Measurements from ENCODE around the gene TEX54.
"Not testable (repeated sequence)": the region's sequence is repeated elsewhere in the genome, so short reads cannot be mapped to it uniquely, and the experiment has no call there.

Gene TEX54

GRCh38 chr11:62835336-62835735 is 2.7 kb upstream of the TEX54 start:
- no peak for DNase-seq (ENCODE audit: low read depth in 3 of 3)

- peak; percentile 99 to 100 (median 100) for DNase-seq (ENCODE audit: low read depth in 3 of 3)
Measured at GRCh38 chr11:62831520-62832335, 913 bp downstream of the TEX54 start, which contains the start of gene STX5. TSS of gene STX5 (minus strand) at chr11:62832051. CDS start at chr11:62831243, 808 bp downstream.

- DNase-seq (ENCODE audit: low read depth in 3 of 3) = no peak
Measured at GRCh38 chr11:62830904-62831519, 1.6 kb downstream of the TEX54 start.

DNA sequence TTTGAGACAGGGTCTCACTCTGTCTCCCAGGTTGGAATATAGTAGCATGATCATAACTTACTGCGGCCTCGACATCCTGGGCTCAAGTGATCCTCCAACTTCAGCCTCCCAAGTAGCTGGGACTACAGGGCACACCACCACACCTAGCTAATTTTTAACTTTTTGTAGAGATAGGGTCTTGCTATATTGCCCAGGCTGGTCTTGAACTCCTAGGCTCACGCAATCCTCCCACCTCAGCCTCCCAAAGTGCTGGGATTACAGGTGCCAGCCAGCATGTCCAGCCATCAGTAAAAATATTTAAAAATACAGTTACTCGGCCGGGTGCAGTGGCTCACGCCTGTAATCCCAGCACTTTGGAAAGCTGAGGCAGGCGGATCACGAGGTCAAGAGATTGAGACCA is 4.5 kb downstream of the TEX54 start:
- not testable (repeated sequence) for DNase-seq (ENCODE audit: low read depth in 3 of 3)

DNA sequence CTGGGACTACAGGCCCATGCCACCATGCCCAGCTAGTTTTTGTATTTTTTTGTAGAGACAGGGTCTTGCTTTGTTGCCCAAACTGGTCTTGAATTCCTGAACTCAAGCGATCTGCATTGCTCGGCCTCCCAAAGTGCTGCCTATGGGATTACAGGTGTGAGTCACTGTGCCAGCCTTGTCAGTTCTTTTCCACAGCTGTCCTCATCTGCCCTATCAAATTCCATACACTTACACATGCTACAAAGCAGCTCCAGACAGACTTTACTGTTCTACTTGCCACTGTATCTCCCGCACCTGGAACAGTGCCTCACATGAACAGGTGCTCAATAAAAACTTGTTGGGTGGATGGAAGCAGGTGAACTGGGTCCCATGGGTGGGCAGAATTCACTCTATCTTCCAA is 9.0 kb downstream of the TEX54 start:
- no peak for DNase-seq (ENCODE audit: low read depth in 3 of 3)

DNA sequence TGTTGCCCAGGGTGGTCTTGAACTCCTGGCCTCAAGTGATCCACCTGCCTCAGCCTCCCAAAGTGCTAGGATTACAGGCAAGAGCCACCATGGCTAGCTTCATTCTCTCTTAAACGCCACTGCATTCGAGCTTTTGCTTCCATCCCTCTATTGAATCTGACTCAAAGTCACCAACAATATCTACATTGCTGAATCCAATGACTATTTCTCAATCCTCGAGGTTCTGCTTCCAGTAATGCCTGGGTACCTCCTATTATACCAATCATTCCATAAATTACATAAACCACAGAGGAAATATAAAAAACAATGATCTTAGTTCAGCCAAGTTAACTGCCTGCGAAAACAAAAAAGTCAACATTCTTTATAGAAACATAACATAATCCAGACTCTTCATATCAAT is 15.5 kb downstream of the TEX54 start:
- DNase-seq (ENCODE audit: low read depth in 3 of 3) = no peak

DNA sequence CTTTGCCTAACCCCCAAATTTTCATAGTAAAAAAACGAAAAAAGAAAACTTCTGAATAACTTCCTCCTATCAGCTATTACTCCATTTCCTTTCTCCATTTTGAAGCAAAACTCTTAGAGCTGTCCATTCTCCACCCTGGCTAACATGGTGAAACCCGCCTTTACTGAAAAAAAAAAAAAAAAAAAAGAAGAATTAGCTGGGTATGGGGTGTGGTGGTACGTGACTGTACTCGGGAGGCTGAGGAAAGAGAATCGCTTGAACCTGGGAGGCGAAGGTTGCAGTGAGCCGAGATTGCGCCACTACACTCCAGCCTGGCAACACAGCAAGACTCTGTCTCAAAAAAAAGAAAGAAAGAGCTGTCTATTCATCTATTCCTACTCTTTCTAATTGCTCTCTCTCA is 16.1 kb downstream of the TEX54 start:
- DNase-seq (ENCODE audit: low read depth in 3 of 3) = no peak

GRCh38 chr11:62811659-62812058 is 21.0 kb downstream of the TEX54 start:
- no peak for DNase-seq (ENCODE audit: low read depth in 3 of 3)

DNA sequence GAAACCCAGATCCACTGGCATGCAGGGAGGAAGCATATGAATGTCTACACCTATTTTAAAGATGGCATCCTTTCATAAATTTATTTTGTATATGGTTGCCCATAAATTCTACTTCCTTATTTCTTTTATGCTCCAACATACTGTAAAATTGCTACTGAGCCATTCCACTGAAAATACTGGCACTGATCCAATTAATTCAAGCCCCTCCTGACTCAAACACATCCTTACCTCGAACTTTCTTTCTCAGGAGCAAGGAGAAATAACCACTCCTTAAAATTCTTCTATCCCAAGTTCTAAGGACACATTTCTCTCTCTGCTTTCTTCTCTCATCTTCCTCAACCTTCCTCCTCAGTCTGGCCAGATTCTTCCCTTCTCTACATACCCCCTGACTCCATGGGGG is 21.9 kb downstream of the TEX54 start:
- DNase-seq (ENCODE audit: low read depth in 3 of 3) = no peak

DNA sequence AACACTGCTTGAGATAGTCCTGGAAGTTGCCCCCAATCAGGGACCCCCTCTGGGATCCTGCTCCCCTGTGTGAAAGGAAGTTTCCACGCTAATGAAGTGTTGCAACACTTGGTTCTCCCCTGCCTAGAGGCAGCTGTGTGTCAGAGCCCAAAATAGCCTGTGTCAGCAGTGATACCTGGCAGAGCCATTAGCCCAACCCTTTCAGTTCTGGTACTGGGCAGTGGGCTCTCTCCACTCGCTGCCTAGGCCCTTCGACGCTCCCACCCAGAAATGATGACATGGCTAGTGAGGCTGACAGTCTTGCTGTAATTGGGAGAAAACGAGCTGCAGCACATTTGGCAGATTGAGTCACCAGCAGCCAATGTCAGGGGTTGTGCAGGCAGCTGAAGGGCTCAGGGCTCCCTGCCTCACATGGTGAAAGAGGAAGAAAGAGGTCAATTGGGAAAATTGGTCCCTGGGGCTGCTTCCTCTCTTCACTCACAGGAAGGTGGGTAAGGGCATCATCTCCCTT is 26.0 kb downstream of the TEX54 start:
- DNase-seq (ENCODE audit: low read depth in 3 of 3) = no peak

DNA sequence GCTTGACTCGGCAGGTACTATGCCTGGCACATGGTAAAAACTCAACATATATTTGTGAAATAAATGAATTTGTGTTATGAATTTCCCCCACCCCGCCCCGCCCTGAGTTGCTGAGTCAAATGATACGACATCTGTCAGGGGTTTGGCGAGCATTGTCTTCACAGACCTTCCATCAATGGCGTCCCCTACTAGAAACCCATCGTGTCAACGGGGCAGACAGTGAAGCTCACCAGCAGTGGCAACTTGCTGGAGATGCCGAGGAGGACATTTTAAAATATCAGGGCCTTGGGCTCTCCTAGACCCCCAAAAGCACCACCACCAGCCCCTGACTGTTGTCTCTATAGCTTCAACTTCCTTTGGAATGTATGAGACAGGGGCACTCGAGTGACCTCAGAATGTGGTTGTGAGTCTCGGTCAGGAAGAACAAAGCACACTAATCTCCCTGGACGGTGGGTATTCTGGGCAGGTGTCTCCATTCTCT is 26.6 kb downstream of the TEX54 start:
- peak in 2 of 3 experiments; percentile 18 to 22 for DNase-seq (ENCODE audit: low read depth in 3 of 3)

DNA sequence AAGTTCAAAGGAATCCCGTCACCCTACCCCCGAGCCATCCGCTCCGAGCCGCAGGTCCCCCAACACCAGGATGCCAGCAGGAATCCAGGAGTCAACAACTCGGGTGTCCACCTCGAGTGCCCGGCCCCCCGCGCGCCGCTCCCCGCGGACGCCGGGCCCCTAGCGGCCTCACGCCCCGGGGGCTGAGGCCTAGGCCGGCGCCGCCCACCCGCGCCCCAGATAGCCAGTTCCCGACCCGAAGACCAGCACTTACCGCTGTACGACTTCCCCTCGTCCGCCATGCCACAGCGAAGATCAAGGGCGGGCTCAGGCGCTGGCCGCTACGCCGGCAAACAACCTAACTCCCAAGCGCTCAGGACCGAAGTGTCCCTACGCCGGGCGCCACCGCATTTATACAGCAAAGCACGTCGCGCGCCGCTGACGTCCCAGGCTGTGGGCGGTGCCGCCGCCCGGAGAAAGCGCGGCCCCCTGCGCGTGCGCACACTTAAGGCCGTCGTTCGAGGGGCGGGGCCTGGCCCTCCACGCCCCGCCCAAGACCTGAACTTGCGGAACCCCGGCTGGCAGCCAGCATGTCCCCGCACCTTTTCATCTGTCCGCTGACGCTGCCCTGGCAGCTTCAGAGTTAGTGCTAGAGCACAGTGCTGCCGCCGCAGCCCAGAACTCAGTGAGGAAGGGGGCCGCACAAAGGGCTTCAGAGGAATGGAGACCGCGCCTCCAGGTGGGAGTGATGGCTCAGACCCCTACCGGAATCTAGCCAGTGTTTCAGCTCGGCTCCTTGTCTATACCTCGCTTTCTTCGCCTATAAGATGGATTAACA is 27.4 kb downstream of the TEX54 start, which contains the start of gene NXF1:
Gene NXF1, minus strand, starts transcription at position 365 of the 817 bp plus-strand sequence. Its CDS starts 84 bp downstream, at position 281.
- peak; percentile 92 to 93 (median 93) for DNase-seq (ENCODE audit: low read depth in 3 of 3)

- peak in 1 of 3 experiments; percentile 15 for DNase-seq (ENCODE audit: low read depth in 3 of 3)
Measured at GRCh38 chr11:62804310-62805075, 28.1 kb downstream of the TEX54 start.

DNA sequence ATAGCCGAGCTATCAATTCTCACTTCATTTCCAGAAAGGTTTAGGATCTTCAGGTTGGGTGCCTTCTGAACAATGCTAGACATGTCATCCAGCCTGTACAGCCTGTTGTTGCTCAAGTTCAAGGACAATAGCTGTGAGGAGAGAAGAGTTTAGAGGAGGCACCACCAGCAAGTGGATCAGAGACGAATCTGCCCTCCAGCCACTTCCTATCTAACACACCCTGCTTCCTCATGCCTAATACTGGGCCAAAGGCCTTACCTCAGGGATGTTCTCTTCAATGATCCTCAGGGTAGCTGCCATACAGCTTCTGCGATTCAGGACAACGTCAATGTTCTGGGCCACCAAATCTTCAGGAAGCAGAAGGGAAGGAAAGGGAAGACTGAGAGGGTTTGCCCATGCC is 31.6 kb downstream of the TEX54 start:
- no peak for DNase-seq (ENCODE audit: low read depth in 3 of 3)

DNA sequence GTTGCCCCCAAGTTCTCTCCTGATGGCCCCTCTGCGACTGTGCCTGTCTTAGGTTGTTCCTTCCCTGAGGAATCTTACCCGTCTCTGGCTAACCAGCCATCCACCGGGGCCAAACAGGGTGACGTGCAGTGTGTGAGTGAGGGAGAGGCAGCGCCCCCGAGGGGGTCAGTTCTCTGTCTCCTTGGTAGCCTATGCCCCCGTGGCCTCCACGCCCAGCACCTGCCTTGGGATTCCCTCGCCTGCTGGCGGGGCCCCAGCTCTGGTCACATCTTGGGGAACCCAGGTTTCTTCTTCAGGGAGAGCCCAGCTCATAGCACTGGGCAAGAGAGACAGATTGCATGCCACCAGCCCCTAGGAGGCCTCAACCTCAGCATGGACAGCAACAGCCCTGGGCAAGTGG is 33.2 kb downstream of the TEX54 start:
- DNase-seq (ENCODE audit: low read depth in 3 of 3) = no peak

DNA sequence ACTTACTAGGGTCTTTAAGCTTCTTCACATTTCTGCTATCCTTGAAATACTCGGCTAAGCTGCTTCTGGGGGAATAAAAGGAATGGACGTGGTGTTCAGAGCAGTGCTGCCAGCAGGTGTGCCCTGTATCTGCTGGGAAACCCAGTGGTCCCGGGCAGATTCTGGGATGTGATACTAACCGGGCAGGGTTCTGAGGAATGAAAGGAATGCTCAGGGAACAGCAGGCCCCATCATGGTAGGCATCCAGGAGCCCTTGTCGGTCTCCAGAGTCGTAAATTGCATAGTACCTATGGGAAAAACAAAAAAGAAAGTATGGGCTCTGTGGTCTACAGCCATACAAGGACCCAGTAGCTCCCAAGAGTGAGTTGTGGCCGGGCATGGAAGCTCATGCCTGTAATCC is 36.4 kb downstream of the TEX54 start:
- DNase-seq (ENCODE audit: low read depth in 3 of 3) = no peak

DNA sequence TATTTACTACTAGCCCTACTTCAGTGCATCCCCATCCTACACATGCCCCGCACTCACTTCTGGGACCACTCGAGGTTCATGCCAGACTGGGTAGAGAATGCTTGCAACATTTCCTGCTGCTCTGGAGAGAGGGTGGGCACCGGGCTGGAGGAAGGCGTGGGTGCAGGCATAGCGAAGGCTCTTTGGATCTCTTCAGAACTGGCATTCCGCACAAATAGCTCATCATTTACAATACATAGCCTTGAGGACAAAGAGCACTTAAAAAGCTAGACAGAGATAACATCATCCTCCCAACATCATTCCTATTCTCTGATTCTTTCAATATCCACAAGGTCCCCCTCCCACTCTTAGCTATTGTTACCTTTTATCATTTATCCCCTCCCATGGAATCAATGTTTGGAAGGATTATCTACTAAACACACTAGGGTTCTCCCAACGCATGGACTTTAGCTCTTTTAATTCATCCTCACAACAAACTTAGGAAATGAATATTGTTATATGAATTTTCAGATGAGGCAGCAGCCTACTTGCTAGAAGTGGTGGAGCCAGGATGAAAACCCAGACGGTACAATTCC is 38.4 kb downstream of the TEX54 start:
- no peak for DNase-seq (ENCODE audit: low read depth in 3 of 3)

- no peak for DNase-seq (ENCODE audit: low read depth in 3 of 3)
Measured at GRCh38 chr11:62792202-62792575, 40.5 kb downstream of the TEX54 start.

DNA sequence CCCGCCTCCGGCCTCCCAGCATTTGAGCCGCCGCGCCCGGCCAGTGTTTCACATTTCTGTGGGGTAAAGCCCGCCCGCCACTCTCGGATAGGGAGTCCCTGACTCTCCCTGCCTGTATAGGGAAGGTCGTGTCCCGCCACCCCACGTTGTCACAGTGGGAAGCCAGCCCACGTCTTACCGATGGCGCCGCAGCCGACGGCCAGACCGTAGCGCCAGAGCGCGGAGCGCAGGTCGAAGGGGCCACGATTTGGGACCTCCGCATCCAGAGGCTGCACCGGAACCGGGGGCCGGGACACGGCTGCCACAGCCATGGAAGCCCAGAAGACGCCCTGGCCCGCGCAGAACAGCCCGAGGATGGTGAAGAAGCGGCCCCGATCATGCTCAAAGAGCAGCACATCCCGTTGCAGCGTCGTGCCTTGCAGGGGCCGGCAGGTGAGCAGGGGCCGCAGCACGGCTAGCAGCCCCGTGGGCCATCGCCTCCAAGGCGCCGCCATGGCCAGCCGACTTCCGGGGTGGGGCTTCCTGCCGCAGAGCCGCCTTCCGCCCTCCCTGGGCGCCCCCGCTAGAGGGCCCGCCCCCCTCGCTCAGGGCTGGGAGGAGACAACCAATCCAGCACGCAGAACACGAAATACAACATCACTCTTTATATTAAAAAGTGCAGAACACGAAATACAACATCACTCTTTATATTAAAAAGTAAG is 41.0 kb downstream of the TEX54 start, which contains the start of gene TMEM223:
Gene TMEM223, minus strand, starts transcription at position 506 of the 701 bp plus-strand sequence. Its CDS starts 12 bp downstream, at position 494.
- DNase-seq (ENCODE audit: low read depth in 3 of 3) = peak; percentile 81 to 90 (median 85)

- no peak for DNase-seq (ENCODE audit: low read depth in 3 of 3)
Measured at GRCh38 chr11:62789576-62789975, 43.1 kb downstream of the TEX54 start.
